SK-N-SH (cell line): ENCODE data around the gene DDAH1. TPM values are rescaled to one million over a fixed set of nuclear protein-coding genes. Genes with fewer than 3 reads are reported as not detected.

Experiments
- CTCF ChIA-PET: fragments of 300-600, 350-600 bp; formaldehyde crosslinking; extraction: SDS; loops from one replicate; lab custom pipeline; 2021; lab: Yijun Ruan, JAX
- POLR2A ChIA-PET: fragments of 350-600 bp; sonication (Branson Sonifier 250); formaldehyde crosslinking; extraction: SDS; loops from one replicate; lab custom pipeline; 2020; ENCODE audit warnings: antibody characterized with exemption, inconsistent platforms; lab: Yijun Ruan, JAX
- DNase-seq: peaks from one replicate; pipeline ENCODE4 v3.0.0; 2012
- H2AFZ ChIP-seq: fragments of 200-600 bp; sonication (generic); 2 replicates; pipeline ENCODE4 v1.8.1; 2016; ENCODE audit warnings: antibody characterized with exemption, mild to moderate bottlenecking, low read depth
- H3F3A ChIP-seq: fragments of 200-600 bp; sonication (generic); replicated peaks from 2 replicates; pipeline ENCODE3; 2016; ENCODE audit warnings: antibody characterized with exemption, mild to moderate bottlenecking; ENCODE audit not compliant: insufficient read depth
- H3K27ac ChIP-seq, 2 experiments: fragments of 200-500 bp in 1 of 2; fragments of 200-600 bp in 1 of 2; sonication (Bioruptor generic) in 1 of 2; sonication (generic), shearing (Covaris generic) in 1 of 2; 2 replicates each; pipeline versions ENCODE4 v1.5.1 to v1.6.1; 2014 to 2016; ENCODE audit warnings: low read depth in 2 of 2, inconsistent platforms in 1 of 2, low read length in 1 of 2, mild to moderate bottlenecking in 1 of 2, mixed read lengths in 1 of 2
- H3K27me3 ChIP-seq: fragments of 200-600 bp; sonication (generic), shearing (Covaris generic); 2 replicates; pipeline ENCODE4 v1.6.1; 2016; ENCODE audit warnings: mixed run types; ENCODE audit not compliant: insufficient read depth
- H3K36me3 ChIP-seq, 2 experiments: fragments of 200-500 bp in 1 of 2; fragments of 200-600 bp in 1 of 2; sonication (Bioruptor generic) in 1 of 2; sonication (generic) in 1 of 2; replicated peaks in 1 of 2; 2 replicates each; pipeline versions ENCODE3 to v1.5.1; 2014 to 2016; ENCODE audit warnings: low read length in 1 of 2, mild to moderate bottlenecking in 1 of 2; ENCODE audit not compliant: insufficient read depth in 2 of 2, control insufficient read depth in 1 of 2
- H3K4me1 ChIP-seq, 2 experiments: fragments of 200-500 bp in 1 of 2; fragments of 200-600 bp in 1 of 2; sonication (Bioruptor generic) in 1 of 2; sonication (generic), shearing (Covaris generic) in 1 of 2; 2 replicates each; pipeline versions ENCODE4 v1.5.1 to v1.6.1; 2014 to 2016; ENCODE audit warnings: low read depth in 1 of 2, low read length in 1 of 2, mixed run types in 1 of 2; ENCODE audit not compliant: insufficient read depth in 2 of 2, control insufficient read depth in 1 of 2
- H3K4me2 ChIP-seq: fragments of 200-600 bp; sonication (generic), shearing (Covaris generic); 2 replicates; pipeline ENCODE4 v1.6.1; 2017; ENCODE audit warnings: mixed run types
- H3K4me3 ChIP-seq, 2 experiments: fragments of 200-500 bp in 1 of 2; fragments of 200-600 bp in 1 of 2; sonication (Bioruptor generic) in 1 of 2; sonication (generic), shearing (Covaris generic) in 1 of 2; 2 replicates each; pipeline versions ENCODE4 v1.5.1 to v1.8.1; 2014 to 2016; ENCODE audit warnings: low read depth in 2 of 2, inconsistent platforms in 1 of 2, low read length in 1 of 2, mild to moderate bottlenecking in 1 of 2, mixed read lengths in 1 of 2, moderate library complexity in 1 of 2
- H3K79me2 ChIP-seq: fragments of 200-600 bp; sonication (generic); 2 replicates; pipeline ENCODE4 v1.8.1; 2017; ENCODE audit warnings: mild to moderate bottlenecking; ENCODE audit not compliant: insufficient read depth
- H3K9ac ChIP-seq: fragments of 200-600 bp; sonication (generic); 2 replicates; pipeline ENCODE4 v1.6.1; 2017; ENCODE audit warnings: mixed run types
- H3K9me2 ChIP-seq: fragments of 200-600 bp; sonication (generic); 2 replicates; pipeline ENCODE4 v1.6.1; 2017; ENCODE audit warnings: mixed run types
- H3K9me3 ChIP-seq: fragments of 200-600 bp; sonication (generic); 2 replicates; pipeline ENCODE4 v1.6.1; 2017; ENCODE audit warnings: mixed run types, mild to moderate bottlenecking, moderate library complexity
- H4K20me1 ChIP-seq: fragments of 200-600 bp; sonication (generic); 2 replicates; pipeline ENCODE4 v1.6.1; 2017; ENCODE audit warnings: mild to moderate bottlenecking, mixed run types; ENCODE audit not compliant: insufficient read depth
- FOSL2 ChIP-seq: IDR thresholded peaks from 2 replicates; pipeline ENCODE4 v1.4.0; 2012; ENCODE audit warnings: low read depth, mild to moderate bottlenecking, moderate library complexity, borderline replicate concordance
- MXI1 ChIP-seq: IDR thresholded peaks from 2 replicates; pipeline ENCODE4 v1.6.1; 2012; ENCODE audit warnings: mild to moderate bottlenecking, low read depth, low read length, improper control_type of control experiment
- RAD21 ChIP-seq: IDR thresholded peaks from 2 replicates; pipeline ENCODE4 v1.6.1; 2012; ENCODE audit warnings: mild to moderate bottlenecking, low read length
- RCOR1 ChIP-seq: fragments of 150-350 bp; IDR thresholded peaks from 2 replicates; pipeline ENCODE4 v1.6.1; 2017; ENCODE audit warnings: antibody characterized with exemption, low read length
- SMC3 ChIP-seq: IDR thresholded peaks from 2 replicates; pipeline ENCODE4 v1.6.1; 2012; ENCODE audit warnings: low read depth, low read length, improper control_type of control experiment
- TAF1 ChIP-seq: IDR thresholded peaks from 2 replicates; pipeline ENCODE4 v1.6.1; 2012; ENCODE audit warnings: low read depth, mild to moderate bottlenecking, low read length, moderate library complexity, borderline replicate concordance
- TCF12 ChIP-seq: IDR thresholded peaks from 2 replicates; pipeline ENCODE4 v1.4.0; 2012
- TEAD4 ChIP-seq: IDR thresholded peaks from 2 replicates; pipeline ENCODE4 v1.4.0; 2012; ENCODE audit warnings: mild to moderate bottlenecking, borderline replicate concordance; ENCODE audit not compliant: insufficient read depth
- WGBS: methylation state at CpG from one replicate; pipeline ENCODE4 v1.1.6; 2017; ENCODE audit warnings: low lambda C conversion rate; 5-methylcytosine and 5-hydroxymethylcytosine counted together
- polyA plus RNA-seq, 3 experiments: library from polyadenylated mRNA; depleted of rRNA; stranded (reverse); fragments of >200 nt; gene quantifications; 2 replicates each; pipeline ENCODE4 v1.2.3, GENCODE V29; 2012
- TF ChIP-seq, protein P1 (sequence below): IDR thresholded peaks from 2 replicates; pipeline ENCODE4 v1.6.1; 2012; ENCODE audit warnings: mild to moderate bottlenecking, low read depth, low read length, moderate library complexity
- TF ChIP-seq, protein P2 (sequence below): IDR thresholded peaks from 2 replicates; pipeline ENCODE4 v1.4.0; 2012; ENCODE audit warnings: low read depth, borderline replicate concordance
- TF ChIP-seq, protein P3 (sequence below): fragments of 150-350 bp; IDR thresholded peaks from 2 replicates; pipeline ENCODE4 v1.6.1; 2016; ENCODE audit warnings: mild to moderate bottlenecking, low read depth, low read length
- TF ChIP-seq, protein P4 (sequence below): fragments of 200-600 bp; sonication (generic); IDR thresholded peaks from 2 replicates; pipeline ENCODE4 v1.6.1; 2017; ENCODE audit warnings: antibody characterized with exemption, mild to moderate bottlenecking, moderate library complexity

Gene DDAH1
- polyA plus RNA-seq, 1 of the 3 experiments (the other 2 are of a cell fraction), result 64.3 TPM

DNA sequence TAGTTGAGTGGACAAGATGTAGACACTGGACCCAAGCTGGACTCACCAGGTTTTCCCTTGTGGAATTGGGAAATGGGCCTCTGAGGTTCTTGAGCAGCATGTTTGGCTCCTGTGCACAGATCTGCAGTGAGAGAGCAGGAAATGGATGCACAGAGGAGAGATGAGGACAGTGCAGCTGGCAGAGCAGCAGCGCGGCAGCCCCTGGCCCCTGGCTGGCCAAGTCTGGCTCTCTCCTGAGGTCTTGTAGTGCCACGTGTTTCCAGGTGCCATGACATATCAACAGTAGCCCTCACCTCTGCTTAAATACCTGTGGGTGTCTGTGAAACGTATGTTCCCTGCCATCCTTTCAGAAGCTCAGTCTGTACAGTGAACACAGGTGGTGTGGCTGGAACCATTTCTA is 169.3 kb downstream of the DDAH1 start (continued):
- TF ChIP-seq, protein P1, sequence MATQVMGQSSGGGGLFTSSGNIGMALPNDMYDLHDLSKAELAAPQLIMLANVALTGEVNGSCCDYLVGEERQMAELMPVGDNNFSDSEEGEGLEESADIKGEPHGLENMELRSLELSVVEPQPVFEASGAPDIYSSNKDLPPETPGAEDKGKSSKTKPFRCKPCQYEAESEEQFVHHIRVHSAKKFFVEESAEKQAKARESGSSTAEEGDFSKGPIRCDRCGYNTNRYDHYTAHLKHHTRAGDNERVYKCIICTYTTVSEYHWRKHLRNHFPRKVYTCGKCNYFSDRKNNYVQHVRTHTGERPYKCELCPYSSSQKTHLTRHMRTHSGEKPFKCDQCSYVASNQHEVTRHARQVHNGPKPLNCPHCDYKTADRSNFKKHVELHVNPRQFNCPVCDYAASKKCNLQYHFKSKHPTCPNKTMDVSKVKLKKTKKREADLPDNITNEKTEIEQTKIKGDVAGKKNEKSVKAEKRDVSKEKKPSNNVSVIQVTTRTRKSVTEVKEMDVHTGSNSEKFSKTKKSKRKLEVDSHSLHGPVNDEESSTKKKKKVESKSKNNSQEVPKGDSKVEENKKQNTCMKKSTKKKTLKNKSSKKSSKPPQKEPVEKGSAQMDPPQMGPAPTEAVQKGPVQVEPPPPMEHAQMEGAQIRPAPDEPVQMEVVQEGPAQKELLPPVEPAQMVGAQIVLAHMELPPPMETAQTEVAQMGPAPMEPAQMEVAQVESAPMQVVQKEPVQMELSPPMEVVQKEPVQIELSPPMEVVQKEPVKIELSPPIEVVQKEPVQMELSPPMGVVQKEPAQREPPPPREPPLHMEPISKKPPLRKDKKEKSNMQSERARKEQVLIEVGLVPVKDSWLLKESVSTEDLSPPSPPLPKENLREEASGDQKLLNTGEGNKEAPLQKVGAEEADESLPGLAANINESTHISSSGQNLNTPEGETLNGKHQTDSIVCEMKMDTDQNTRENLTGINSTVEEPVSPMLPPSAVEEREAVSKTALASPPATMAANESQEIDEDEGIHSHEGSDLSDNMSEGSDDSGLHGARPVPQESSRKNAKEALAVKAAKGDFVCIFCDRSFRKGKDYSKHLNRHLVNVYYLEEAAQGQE, result no peak

DNA sequence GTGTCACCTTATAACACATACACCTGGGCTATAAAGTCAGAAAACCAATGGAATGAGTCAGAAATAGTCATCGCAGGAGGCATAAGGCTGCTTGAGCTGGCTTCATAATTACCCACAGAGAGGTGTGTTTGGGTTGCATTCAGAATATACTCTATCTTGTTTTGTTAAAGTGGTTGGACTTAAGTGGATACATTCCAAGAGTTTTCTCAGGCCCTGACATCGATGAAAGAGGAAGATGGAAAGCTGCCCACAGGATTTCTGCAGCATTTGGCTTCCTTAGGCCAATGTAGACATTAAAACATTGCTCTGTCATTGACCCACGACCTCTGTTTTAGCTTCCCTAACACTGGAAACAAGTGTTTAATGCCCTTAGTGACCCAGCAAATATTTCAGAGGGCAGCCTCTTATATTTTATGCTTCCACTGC is 169.9 kb downstream of the DDAH1 start:
- Histone ChIP-seq H3K27ac (no peak overlapping the region), H3K9me3 (no peaks in the 10 kb centered on the region), H3K9me2 (no peaks in the 10 kb centered on the region), H3K4me2 (no peak overlapping the region), H2AFZ (no peak overlapping the region), H3K36me3 (no peaks in the 10 kb centered on the region), H3K27me3 (no peaks in the 10 kb centered on the region), H3K4me3 (no peak overlapping the region), H3F3A (peaks cover 21% of the 10 kb centered on the region), H3K9ac (no peak overlapping the region), H3K4me1 (peaks cover 0 to 34% of the 10 kb centered on the region in 2 experiments; a peak in 2 of 4 replicates), H3K79me2 (no peaks in the 10 kb centered on the region), H4K20me1 (no peaks in the 10 kb centered on the region)
- ChIA-PET POLR2A (no interaction called here), CTCF (interaction anchor here (0.9 to 5.1 kb wide), 3 partner anchors 13 to 589 kb away, joined by 3 to 24 read pairs (median 3); no protein-coding TSS in a partner anchor)
- TF ChIP-seq, protein P2, sequence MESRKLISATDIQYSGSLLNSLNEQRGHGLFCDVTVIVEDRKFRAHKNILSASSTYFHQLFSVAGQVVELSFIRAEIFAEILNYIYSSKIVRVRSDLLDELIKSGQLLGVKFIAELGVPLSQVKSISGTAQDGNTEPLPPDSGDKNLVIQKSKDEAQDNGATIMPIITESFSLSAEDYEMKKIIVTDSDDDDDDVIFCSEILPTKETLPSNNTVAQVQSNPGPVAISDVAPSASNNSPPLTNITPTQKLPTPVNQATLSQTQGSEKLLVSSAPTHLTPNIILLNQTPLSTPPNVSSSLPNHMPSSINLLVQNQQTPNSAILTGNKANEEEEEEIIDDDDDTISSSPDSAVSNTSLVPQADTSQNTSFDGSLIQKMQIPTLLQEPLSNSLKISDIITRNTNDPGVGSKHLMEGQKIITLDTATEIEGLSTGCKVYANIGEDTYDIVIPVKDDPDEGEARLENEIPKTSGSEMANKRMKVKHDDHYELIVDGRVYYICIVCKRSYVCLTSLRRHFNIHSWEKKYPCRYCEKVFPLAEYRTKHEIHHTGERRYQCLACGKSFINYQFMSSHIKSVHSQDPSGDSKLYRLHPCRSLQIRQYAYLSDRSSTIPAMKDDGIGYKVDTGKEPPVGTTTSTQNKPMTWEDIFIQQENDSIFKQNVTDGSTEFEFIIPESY, result no peak
- TF ChIP-seq, protein P3, sequence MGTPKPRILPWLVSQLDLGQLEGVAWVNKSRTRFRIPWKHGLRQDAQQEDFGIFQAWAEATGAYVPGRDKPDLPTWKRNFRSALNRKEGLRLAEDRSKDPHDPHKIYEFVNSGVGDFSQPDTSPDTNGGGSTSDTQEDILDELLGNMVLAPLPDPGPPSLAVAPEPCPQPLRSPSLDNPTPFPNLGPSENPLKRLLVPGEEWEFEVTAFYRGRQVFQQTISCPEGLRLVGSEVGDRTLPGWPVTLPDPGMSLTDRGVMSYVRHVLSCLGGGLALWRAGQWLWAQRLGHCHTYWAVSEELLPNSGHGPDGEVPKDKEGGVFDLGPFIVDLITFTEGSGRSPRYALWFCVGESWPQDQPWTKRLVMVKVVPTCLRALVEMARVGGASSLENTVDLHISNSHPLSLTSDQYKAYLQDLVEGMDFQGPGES, result no peak
- TF ChIP-seq RCOR1, result no peak
- no peak for TF ChIP-seq TCF12
- no peak for TF ChIP-seq FOSL2
- no peak for TF ChIP-seq TEAD4
- no peak for TF ChIP-seq MXI1
- no peak for TF ChIP-seq RAD21
- no peak for TF ChIP-seq SMC3
- TF ChIP-seq, protein P4, sequence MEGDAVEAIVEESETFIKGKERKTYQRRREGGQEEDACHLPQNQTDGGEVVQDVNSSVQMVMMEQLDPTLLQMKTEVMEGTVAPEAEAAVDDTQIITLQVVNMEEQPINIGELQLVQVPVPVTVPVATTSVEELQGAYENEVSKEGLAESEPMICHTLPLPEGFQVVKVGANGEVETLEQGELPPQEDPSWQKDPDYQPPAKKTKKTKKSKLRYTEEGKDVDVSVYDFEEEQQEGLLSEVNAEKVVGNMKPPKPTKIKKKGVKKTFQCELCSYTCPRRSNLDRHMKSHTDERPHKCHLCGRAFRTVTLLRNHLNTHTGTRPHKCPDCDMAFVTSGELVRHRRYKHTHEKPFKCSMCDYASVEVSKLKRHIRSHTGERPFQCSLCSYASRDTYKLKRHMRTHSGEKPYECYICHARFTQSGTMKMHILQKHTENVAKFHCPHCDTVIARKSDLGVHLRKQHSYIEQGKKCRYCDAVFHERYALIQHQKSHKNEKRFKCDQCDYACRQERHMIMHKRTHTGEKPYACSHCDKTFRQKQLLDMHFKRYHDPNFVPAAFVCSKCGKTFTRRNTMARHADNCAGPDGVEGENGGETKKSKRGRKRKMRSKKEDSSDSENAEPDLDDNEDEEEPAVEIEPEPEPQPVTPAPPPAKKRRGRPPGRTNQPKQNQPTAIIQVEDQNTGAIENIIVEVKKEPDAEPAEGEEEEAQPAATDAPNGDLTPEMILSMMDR, result no peak
- TF ChIP-seq TAF1, result no peak
- 65% methylated on average over 3 of the region's 3 CpGs for WGBS
- DNase-seq, result no peak
